ENCODE measurements around the gene BCKDHB. TPM values are rescaled to one million over a fixed set of nuclear protein-coding genes. Genes with fewer than 3 reads are reported as not detected.
"Not testable (repeated sequence)": the region's sequence is repeated elsewhere in the genome, so short reads cannot be mapped to it uniquely, and the experiment has no call there.

Gene BCKDHB
- total RNA-seq, 1 donor from 2014 or later, result 16.2 TPM

- Histone ChIP-seq H3K27me3 (no peaks in the 10 kb centered on the region), H3K27ac (no peak overlapping the region), H3K36me3 (no peaks in the 10 kb centered on the region), H3K9me3 (no peaks in the 10 kb centered on the region), H3K4me1 (no peaks in the 10 kb centered on the region), H3K4me3 (no peak overlapping the region)
- no peak for TF ChIP-seq POLR2AphosphoS5 (IDR thresholded peaks at IDR 0.05; ENCODE audit: insufficient read depth in 1 of 2, low read depth in 1 of 2)
- DNase-seq (ENCODE audit: extremely low spot score in 2 of 2), result no peak
- intact Hi-C loops (cut with DNase I), result no loop called here
These were observed 126.8 kb downstream of the BCKDHB start for GRCh38 chr6:80233262-80233661.

DNA sequence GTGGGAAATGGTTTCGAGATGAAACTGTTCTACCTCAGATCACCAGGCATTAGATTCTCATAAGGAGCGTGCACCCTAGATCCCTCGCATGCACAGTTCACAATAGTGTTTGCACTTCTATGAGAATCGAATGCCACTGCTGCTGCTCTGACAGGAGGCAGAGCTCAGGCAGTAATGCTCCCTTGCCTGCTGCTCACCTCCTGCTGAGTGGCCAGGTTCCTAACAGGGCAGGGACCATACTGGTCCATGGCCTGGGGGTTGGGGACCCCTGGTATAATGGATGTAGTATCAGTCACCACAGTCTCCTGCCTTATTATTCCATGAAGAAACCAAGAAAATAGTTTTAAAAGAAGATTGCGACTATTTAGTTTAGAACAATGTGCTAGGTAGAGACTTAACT lies 127.5 kb downstream of the BCKDHB start:
- Histone ChIP-seq H3K27ac (no peak overlapping the region), H3K27me3 (no peaks in the 10 kb centered on the region), H3K9me3 (no peaks in the 10 kb centered on the region), H3K4me1 (no peaks in the 10 kb centered on the region), H3K4me3 (no peak overlapping the region), H3K36me3 (no peaks in the 10 kb centered on the region)
- no peak for TF ChIP-seq POLR2A (IDR thresholded peaks at IDR 0.05)
- no peak for TF ChIP-seq POLR2AphosphoS5 (IDR thresholded peaks at IDR 0.05; ENCODE audit: insufficient read depth in 1 of 2, low read depth in 1 of 2)
- no peak for TF ChIP-seq CTCF (IDR thresholded peaks at IDR 0.05)
- no peak for DNase-seq (ENCODE audit: extremely low spot score in 2 of 2)
- intact Hi-C loops (cut with DNase I), result no loop called here

DNA sequence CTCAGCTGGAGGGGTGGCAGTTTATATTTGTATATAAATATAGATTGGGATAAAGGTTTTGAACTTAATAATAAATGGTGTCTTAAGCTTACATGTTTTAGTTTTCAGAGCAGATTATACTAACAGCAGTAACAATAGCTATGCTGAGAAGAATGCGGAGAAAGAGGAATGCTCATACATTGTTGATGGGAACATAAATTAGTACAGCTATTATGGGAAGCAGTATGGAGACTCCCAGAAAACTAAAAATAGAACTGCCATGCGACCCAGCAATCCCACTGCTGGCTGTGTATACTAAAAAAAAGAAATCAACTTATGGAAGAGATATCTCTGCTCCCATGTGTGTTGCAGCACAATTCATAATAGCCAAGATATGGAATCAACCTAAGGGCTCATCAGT lies 127.9 kb downstream of the BCKDHB start:
- no peaks in the 10 kb centered on the region for H3K27me3 ChIP-seq
- H3K4me1 ChIP-seq, result no peaks in the 10 kb centered on the region
- H3K4me3 ChIP-seq, result no peak overlapping the region
- no peak for DNase-seq (ENCODE audit: extremely low spot score in 2 of 2)
- intact Hi-C loops (cut with DNase I), result no loop called here
- no peak overlapping the region for H3K27ac ChIP-seq
- TF ChIP-seq POLR2A (IDR thresholded peaks at IDR 0.05), result no peak
- no peak for TF ChIP-seq CTCF (IDR thresholded peaks at IDR 0.05)
- no peak for TF ChIP-seq POLR2AphosphoS5 (IDR thresholded peaks at IDR 0.05; ENCODE audit: insufficient read depth in 1 of 2, low read depth in 1 of 2)
- no peaks in the 10 kb centered on the region for H3K9me3 ChIP-seq
- H3K36me3 ChIP-seq, result no peaks in the 10 kb centered on the region

DNA sequence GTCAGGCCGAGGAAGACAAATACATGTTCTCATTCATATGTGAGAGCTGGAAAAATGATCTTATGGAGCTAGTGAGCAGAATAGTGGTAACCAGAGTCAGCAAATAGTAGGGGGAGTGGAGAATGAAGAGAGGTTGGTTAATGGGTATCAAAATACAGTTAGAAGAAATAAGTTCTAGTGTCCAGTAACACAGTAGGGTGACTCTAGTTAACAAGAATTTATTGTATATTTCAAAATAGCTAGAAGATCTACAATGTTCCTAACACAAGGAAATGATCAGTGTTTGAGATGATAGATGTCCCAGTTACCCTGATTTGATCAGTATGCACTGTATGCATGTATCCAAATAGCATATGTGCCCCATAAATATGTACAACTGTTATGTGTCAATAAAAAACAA lies 128.4 kb downstream of the BCKDHB start:
- Histone ChIP-seq H3K27ac (no peak overlapping the region), H3K4me3 (no peak overlapping the region), H3K36me3 (no peaks in the 10 kb centered on the region), H3K4me1 (no peaks in the 10 kb centered on the region), H3K27me3 (no peaks in the 10 kb centered on the region), H3K9me3 (no peaks in the 10 kb centered on the region)
- no peak for TF ChIP-seq POLR2AphosphoS5 (IDR thresholded peaks at IDR 0.05; ENCODE audit: insufficient read depth in 1 of 2, low read depth in 1 of 2)
- TF ChIP-seq POLR2A (IDR thresholded peaks at IDR 0.05), result no peak
- TF ChIP-seq CTCF (IDR thresholded peaks at IDR 0.05), result no peak
- intact Hi-C loops (cut with DNase I), result no loop called here
- DNase-seq (ENCODE audit: extremely low spot score in 2 of 2), result no peak

GRCh38 chr6:80235647-80236046 lies 129.2 kb downstream of the BCKDHB start:
- intact Hi-C loops (cut with DNase I), result no loop called here
- Histone ChIP-seq H3K36me3 (no peaks in the 10 kb centered on the region), H3K9me3 (no peaks in the 10 kb centered on the region), H3K27me3 (no peaks in the 10 kb centered on the region), H3K27ac (no peak overlapping the region), H3K4me1 (no peaks in the 10 kb centered on the region), H3K4me3 (no peak overlapping the region)
- no peak for DNase-seq (ENCODE audit: extremely low spot score in 2 of 2)
- TF ChIP-seq CTCF (IDR thresholded peaks at IDR 0.05), result no peak
- no peak for TF ChIP-seq POLR2A (IDR thresholded peaks at IDR 0.05)
- no peak for TF ChIP-seq POLR2AphosphoS5 (IDR thresholded peaks at IDR 0.05; ENCODE audit: insufficient read depth in 1 of 2, low read depth in 1 of 2)

DNA sequence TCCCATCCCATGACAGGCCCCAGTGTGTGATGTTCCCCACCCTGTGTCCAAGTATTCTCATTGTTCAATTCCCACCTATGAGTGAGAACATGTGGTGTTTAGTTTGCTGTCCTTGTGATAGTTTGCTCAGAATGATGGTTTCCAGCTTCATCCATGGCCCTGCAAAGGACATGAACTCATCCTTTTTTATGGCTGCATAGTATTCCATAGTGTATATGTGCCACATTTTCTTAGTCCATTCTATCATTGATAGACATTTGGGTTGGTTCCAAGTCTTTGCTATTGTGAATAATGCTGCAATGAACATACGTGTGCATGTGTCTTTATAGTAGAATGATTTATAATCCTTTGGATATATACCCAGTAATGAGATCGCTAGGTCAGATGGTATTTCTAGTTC lies 132.3 kb downstream of the BCKDHB start:
- H3K9me3 ChIP-seq; H3K27ac ChIP-seq; H3K4me3 ChIP-seq; H3K4me1 ChIP-seq; intact Hi-C loops (cut with DNase I); H3K36me3 ChIP-seq; H3K27me3 ChIP-seq; DNase-seq (ENCODE audit: extremely low spot score in 2 of 2): not testable (repeated sequence)

Data from vagina (tissue), 2 donors.